Lower leg skin (tissue), 3 donors: ENCODE measurements around the gene SHH.

ENCODE experiments used
- POLR2A ChIP-seq, 2 donors: fragments of 450-650 bp; IDR thresholded peaks; one replicate each; pipeline ENCODE4 v1.6.1; 2016 to 2017; ENCODE audit warnings: antibody characterized with exemption in 2 of 2, mild to moderate bottlenecking in 1 of 2, moderate library complexity in 1 of 2
- TF ChIP-seq, protein P1 (sequence below), 3 donors: fragments of 450-650 bp; IDR thresholded peaks; one replicate each; pipeline ENCODE4 v1.5.1; 2016; ENCODE audit warnings: antibody characterized with exemption in 3 of 3, mild to moderate bottlenecking in 3 of 3, moderate library complexity in 2 of 3

DNA sequence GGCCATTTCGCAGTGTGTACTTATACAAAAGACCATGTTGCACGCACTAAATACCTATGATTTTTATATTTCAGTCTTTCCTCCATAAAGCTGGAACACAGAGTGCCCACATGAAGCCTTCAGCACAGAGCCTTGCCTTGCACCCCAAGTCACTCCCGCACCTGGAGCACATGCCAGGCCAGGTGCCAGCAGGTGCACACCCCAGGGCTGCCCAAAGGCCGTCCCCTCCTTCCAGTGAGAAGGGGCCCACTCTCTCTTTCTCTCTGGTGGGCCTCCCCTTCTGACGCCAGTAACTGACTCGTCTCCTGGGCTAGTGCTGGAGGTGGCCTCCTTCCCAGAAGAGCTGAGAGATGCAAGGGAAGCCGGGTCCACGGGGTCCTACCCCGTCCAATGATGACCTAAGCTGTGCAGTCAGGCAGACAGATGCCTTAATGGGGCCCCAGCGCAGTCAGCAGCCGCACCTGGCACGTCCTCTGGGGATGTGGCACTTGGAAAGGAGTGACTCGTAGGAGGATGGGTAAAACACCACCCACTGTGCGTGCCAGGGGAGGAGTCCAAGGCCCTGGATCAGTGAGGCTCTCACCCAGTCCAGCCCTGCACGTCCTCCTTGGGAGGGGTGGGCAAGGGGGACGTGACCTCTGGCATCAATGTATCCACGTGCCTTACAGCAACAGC lies 17.7 kb upstream of the SHH start:
- no peak for TF ChIP-seq POLR2A (IDR thresholded peaks at IDR 0.05)
- TF ChIP-seq, protein P1, sequence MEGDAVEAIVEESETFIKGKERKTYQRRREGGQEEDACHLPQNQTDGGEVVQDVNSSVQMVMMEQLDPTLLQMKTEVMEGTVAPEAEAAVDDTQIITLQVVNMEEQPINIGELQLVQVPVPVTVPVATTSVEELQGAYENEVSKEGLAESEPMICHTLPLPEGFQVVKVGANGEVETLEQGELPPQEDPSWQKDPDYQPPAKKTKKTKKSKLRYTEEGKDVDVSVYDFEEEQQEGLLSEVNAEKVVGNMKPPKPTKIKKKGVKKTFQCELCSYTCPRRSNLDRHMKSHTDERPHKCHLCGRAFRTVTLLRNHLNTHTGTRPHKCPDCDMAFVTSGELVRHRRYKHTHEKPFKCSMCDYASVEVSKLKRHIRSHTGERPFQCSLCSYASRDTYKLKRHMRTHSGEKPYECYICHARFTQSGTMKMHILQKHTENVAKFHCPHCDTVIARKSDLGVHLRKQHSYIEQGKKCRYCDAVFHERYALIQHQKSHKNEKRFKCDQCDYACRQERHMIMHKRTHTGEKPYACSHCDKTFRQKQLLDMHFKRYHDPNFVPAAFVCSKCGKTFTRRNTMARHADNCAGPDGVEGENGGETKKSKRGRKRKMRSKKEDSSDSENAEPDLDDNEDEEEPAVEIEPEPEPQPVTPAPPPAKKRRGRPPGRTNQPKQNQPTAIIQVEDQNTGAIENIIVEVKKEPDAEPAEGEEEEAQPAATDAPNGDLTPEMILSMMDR (IDR thresholded peaks at IDR 0.05): no peak
